Fibroblast of lung (primary cell): ENCODE data around the gene SPATA16. TPM values are rescaled to one million over a fixed set of nuclear protein-coding genes. Genes with fewer than 3 reads are reported as not detected.

ENCODE experiments used
- DNase-seq, 2 donors: peaks; one replicate each; pipeline versions ENCODE4 v3.0.0 to v3.0.0-alpha.2; 2010; ENCODE audit warnings: low read depth in 2 of 2
- H2AFZ ChIP-seq: 2 replicates; pipeline ENCODE4 v1.5.1; 2012; ENCODE audit warnings: low read length, control low read depth, inconsistent platforms
- H3K27ac ChIP-seq: 2 replicates; pipeline ENCODE4 v1.5.1; 2011; ENCODE audit warnings: low read length, control low read depth; ENCODE audit not compliant: insufficient read depth
- H3K27me3 ChIP-seq: 2 replicates; pipeline ENCODE4 v1.5.1; 2011; ENCODE audit warnings: mild to moderate bottlenecking, low read length; ENCODE audit not compliant: control insufficient read depth, insufficient read depth
- H3K36me3 ChIP-seq: 2 replicates; pipeline ENCODE4 v1.5.1; 2011; ENCODE audit warnings: low read length; ENCODE audit not compliant: control insufficient read depth, insufficient read depth
- H3K4me1 ChIP-seq: 2 replicates; pipeline ENCODE4 v1.5.1; 2011; ENCODE audit warnings: low read length; ENCODE audit not compliant: control insufficient read depth, insufficient read depth; ENCODE audit errors: extremely low read depth
- H3K4me2 ChIP-seq: 2 replicates; pipeline ENCODE4 v1.5.1; 2011; ENCODE audit warnings: low read length, control low read depth; ENCODE audit not compliant: insufficient read depth; ENCODE audit errors: extremely low read depth
- H3K4me3 ChIP-seq, 4 experiments: fragments of 200-600 bp in 1 of 4; sonication (generic) in 1 of 4; replicated peaks in 1 of 4; 2 replicates each; pipeline ENCODE4 v1.5.1; 2011 to 2016; ENCODE audit warnings: low read length in 4 of 4, low read depth in 3 of 4, mild to moderate bottlenecking in 3 of 4, control low read depth in 2 of 4, inconsistent platforms in 1 of 4, mixed read lengths in 1 of 4; ENCODE audit not compliant: insufficient read depth in 1 of 4; ENCODE audit errors: control extremely low read depth in 1 of 4
- H3K79me2 ChIP-seq: 2 replicates; pipeline ENCODE4 v1.5.1; 2012; ENCODE audit warnings: mild to moderate bottlenecking, low read length, inconsistent platforms; ENCODE audit not compliant: control insufficient read depth, insufficient read depth
- H3K9ac ChIP-seq: 2 replicates; pipeline ENCODE4 v1.5.1; 2011; ENCODE audit warnings: mild to moderate bottlenecking, low read length, control low read depth; ENCODE audit not compliant: insufficient read depth
- H3K9me3 ChIP-seq: 2 replicates; pipeline ENCODE4 v1.5.1; 2012; ENCODE audit warnings: low read depth, low read length; ENCODE audit not compliant: control insufficient read depth, insufficient read depth
- H4K20me1 ChIP-seq: 2 replicates; pipeline ENCODE4 v1.5.1; 2011; ENCODE audit warnings: low read length; ENCODE audit not compliant: control insufficient read depth, insufficient read depth; ENCODE audit errors: extremely low read depth
- EZH2 ChIP-seq: IDR thresholded peaks from 2 replicates; pipeline ENCODE4 v1.5.1; 2012; ENCODE audit warnings: low read length, control low read depth, mild to moderate bottlenecking; ENCODE audit errors: missing control alignments
- polyA plus RNA-seq, 2 donors: library from polyadenylated mRNA; depleted of rRNA in 1 of 2; stranded (reverse) in 1 of 2; unstranded in 1 of 2; fragments of >200 nt; gene quantifications; 2 replicates each; pipeline ENCODE4 v1.2.1, GENCODE V29; 2011 to 2012; ENCODE audit warnings: missing spikeins in 1 of 2
- total RNA-seq: library from RNA; depleted of rRNA; stranded (reverse); fragments of >200 nt; gene quantifications from 2 replicates; pipeline ENCODE4 v1.2.1, GENCODE V29; 2014
- TF ChIP-seq, protein P1 (sequence below), 2 donors: IDR thresholded peaks in 1 of 2; conservative IDR thresholded peaks in 1 of 2; 1 replicate in 1 of 2; 2 replicates in 1 of 2; pipeline ENCODE4 v1.5.1; 2011 to 2012; ENCODE audit warnings: low read length in 2 of 2, control low read depth in 1 of 2, inconsistent platforms in 1 of 2, low read depth in 1 of 2, mild to moderate bottlenecking in 1 of 2

SPATA16 gene
- total and polyA plus RNA-seq, 2 donors (not counting 1 experiment from before 2014, with no cell fraction given), result not detected

DNA sequence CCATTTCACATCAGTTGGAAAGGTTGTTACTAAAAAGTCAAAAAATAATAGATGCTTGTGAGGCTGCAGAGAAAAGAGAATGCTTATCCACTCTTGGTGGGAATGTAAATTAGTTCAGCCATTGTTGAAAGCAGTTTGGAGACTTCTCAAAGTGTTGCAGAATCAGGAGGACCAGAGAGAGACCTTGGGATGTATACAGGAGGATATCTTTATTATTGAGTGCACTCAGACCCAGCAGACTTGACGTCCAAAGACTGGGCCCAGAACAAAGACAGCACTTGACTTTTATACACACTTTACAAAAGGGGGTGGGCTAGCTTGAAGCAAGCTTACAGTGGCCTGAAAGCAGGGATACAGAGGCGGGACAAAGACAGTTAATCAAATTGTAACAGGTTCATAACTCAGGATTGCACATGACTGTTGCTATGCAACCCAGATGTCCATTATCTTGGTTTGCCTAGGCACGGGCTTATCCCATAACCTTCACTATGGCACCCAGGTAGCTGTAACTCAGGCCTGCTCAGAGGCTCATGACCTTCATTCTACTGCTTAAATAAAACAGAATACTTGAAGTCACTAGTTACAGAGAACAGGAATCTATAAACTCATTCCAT is 127.7 kb downstream of the SPATA16 start:
- Histone ChIP-seq H3K9ac (no peak overlapping the region), H2AFZ (no peak overlapping the region), H3K27ac (no peak overlapping the region), H3K79me2 (no peaks in the 10 kb centered on the region), H4K20me1 (no peaks in the 10 kb centered on the region), H3K9me3 (no peaks in the 10 kb centered on the region), H3K36me3 (no peaks in the 10 kb centered on the region), H3K4me1 (no peaks in the 10 kb centered on the region), H3K4me2 (no peak overlapping the region), H3K27me3 (no peaks in the 10 kb centered on the region), H3K4me3 (no peak overlapping the region)
- no peak for TF ChIP-seq EZH2
- TF ChIP-seq, protein P1, sequence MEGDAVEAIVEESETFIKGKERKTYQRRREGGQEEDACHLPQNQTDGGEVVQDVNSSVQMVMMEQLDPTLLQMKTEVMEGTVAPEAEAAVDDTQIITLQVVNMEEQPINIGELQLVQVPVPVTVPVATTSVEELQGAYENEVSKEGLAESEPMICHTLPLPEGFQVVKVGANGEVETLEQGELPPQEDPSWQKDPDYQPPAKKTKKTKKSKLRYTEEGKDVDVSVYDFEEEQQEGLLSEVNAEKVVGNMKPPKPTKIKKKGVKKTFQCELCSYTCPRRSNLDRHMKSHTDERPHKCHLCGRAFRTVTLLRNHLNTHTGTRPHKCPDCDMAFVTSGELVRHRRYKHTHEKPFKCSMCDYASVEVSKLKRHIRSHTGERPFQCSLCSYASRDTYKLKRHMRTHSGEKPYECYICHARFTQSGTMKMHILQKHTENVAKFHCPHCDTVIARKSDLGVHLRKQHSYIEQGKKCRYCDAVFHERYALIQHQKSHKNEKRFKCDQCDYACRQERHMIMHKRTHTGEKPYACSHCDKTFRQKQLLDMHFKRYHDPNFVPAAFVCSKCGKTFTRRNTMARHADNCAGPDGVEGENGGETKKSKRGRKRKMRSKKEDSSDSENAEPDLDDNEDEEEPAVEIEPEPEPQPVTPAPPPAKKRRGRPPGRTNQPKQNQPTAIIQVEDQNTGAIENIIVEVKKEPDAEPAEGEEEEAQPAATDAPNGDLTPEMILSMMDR (conservative IDR thresholded peaks at IDR 0.05 in 1 of 2, IDR thresholded peaks at IDR 0.05 in 1 of 2; ENCODE audit: low read depth in 1 of 2, low read length in 2 of 2), result no peak
- DNase-seq, result no peak

DNA sequence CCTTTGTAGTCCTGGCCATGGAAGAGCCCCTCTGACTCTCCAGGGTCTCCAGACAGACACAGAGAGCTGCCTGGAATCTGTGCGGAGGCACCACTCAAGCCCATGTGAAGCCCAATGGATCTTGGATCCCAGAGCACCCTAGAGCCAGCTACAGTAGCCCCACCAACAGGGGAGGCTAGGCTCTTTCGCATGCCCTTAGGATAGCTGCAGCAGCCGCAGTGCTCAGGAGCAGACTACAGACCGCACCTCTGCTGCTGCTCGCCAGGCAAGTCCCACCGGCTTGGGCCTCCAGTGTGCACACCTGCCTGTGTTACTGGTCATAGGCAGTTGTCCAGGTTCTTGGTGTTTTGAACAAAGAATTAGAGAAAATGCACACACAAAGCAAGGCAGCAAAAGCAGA is 131.6 kb downstream of the SPATA16 start:
- no peaks in the 10 kb centered on the region for H4K20me1 ChIP-seq
- no peak overlapping the region for H2AFZ ChIP-seq
- H3K4me1 ChIP-seq, result no peaks in the 10 kb centered on the region
- no peak for DNase-seq
- no peaks in the 10 kb centered on the region for H3K9me3 ChIP-seq
- no peaks in the 10 kb centered on the region for H3K27me3 ChIP-seq
- TF ChIP-seq EZH2, result no peak
- TF ChIP-seq, protein P1 (conservative IDR thresholded peaks at IDR 0.05 in 1 of 2, IDR thresholded peaks at IDR 0.05 in 1 of 2; ENCODE audit: low read depth in 1 of 2, low read length in 2 of 2), result no peak
- H3K36me3 ChIP-seq, result no peaks in the 10 kb centered on the region
- no peak overlapping the region for H3K27ac ChIP-seq
- H3K9ac ChIP-seq, result no peak overlapping the region
- H3K79me2 ChIP-seq, result no peaks in the 10 kb centered on the region
- no peak overlapping the region for H3K4me2 ChIP-seq
- H3K4me3 ChIP-seq, result no peak overlapping the region

DNA sequence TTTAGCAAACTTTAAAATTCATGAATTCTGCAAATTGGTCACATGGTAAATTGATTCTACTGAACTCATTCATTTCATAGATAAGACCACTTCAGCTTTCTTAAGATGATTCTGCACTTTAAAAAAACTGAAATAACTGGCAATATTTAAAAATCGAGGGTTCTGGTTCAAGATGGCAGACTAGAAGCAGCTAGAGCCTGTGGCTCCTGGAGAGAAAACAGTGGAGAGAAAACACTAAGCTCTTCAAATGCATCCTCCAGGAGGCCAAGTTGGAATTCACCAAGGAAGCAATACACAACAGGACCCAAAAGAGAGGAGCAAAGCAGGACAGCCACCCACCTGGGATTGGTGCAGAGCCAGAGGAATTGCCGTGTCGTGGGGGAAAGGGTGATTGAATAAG is 132.1 kb downstream of the SPATA16 start:
- no peaks in the 10 kb centered on the region for H3K9me3 ChIP-seq
- H3K36me3 ChIP-seq, result no peaks in the 10 kb centered on the region
- H4K20me1 ChIP-seq, result no peaks in the 10 kb centered on the region
- DNase-seq, result no peak
- no peak for TF ChIP-seq EZH2
- TF ChIP-seq, protein P1 (conservative IDR thresholded peaks at IDR 0.05 in 1 of 2, IDR thresholded peaks at IDR 0.05 in 1 of 2; ENCODE audit: low read depth in 1 of 2, low read length in 2 of 2), result no peak
- no peaks in the 10 kb centered on the region for H3K4me1 ChIP-seq
- no peaks in the 10 kb centered on the region for H3K79me2 ChIP-seq
- H2AFZ ChIP-seq, result no peak overlapping the region
- no peaks in the 10 kb centered on the region for H3K27me3 ChIP-seq
- H3K4me2 ChIP-seq, result no peak overlapping the region
- no peak overlapping the region for H3K4me3 ChIP-seq
- no peak overlapping the region for H3K9ac ChIP-seq
- H3K27ac ChIP-seq, result no peak overlapping the region
